HUES6 (cell line): ENCODE data around the gene SEMA3D.

Experiments
- H3K27ac ChIP-seq: 2 replicates; pipeline ENCODE4 v1.7.0; 2013; ENCODE audit warnings: low read depth, mild to moderate bottlenecking, low read length, inconsistent platforms
- H3K27me3 ChIP-seq: 2 replicates; pipeline ENCODE4 v1.6.1; 2013; ENCODE audit warnings: low read length; ENCODE audit not compliant: control insufficient read depth, insufficient read depth
- H3K36me3 ChIP-seq: 2 replicates; pipeline ENCODE4 v1.6.1; 2013; ENCODE audit warnings: low read length; ENCODE audit not compliant: control insufficient read depth, insufficient read depth
- H3K4me1 ChIP-seq: 2 replicates; pipeline ENCODE4 v1.6.1; 2013; ENCODE audit warnings: low read length; ENCODE audit not compliant: control insufficient read depth, insufficient read depth
- H3K4me3 ChIP-seq: 2 replicates; pipeline ENCODE4 v1.5.1; 2013; ENCODE audit warnings: low read depth, low read length
- H3K9ac ChIP-seq: one replicate; pipeline ENCODE4 v1.6.1; 2013; ENCODE audit warnings: mild to moderate bottlenecking, low read length
- H3K9me3 ChIP-seq: 2 replicates; pipeline ENCODE4 v1.6.1; 2013; ENCODE audit warnings: low read depth, low read length; ENCODE audit not compliant: control insufficient read depth, insufficient read depth

Gene SEMA3D

DNA sequence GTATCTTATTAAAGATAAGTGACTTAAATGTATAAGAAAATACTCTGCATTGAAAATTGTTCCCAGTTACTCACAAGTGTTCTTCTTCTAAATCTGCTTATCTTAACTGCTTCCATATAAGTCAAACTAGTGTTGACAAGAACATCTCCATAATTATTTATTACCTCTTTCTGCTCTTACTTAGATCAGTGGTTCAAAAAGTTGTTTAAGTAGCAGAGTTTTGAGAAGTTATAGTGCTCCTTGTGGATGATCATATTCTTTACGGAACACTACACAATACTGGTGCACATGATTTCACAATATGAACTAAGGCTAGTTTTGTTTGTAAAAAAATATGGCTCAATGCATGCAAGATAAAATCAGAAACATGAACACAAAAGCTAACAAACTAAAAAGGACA lies 168.4 kb downstream of the SEMA3D start:
- Histone ChIP-seq H3K9me3 (no peaks in the 10 kb centered on the region), H3K27me3 (no peaks in the 10 kb centered on the region), H3K4me1 (peaks cover 14% of the 10 kb centered on the region), H3K36me3 (no peaks in the 10 kb centered on the region), H3K4me3 (no peak overlapping the region), H3K27ac (no peak overlapping the region), H3K9ac (no peak overlapping the region)

DNA sequence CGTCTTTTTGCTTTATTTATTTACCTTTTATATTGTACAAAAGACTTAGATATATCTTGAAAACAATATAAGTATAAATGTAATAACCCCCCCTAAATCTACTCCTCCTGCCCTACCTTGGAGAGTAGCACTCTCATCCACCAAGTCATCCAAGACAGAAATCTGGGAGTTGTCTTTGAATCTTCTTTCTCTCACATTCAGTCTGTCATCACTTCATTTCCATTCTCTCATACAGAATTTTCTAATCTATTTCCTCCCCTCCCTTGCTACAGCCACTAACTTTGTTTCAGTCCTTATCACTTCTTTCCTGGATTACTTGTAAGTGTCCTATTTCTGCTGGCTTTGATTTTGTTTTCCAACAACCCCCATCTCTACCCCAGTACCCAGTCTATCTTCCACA lies 170.6 kb downstream of the SEMA3D start:
- no peak overlapping the region for H3K27ac ChIP-seq
- peaks cover 14% of the 10 kb centered on the region for H3K4me1 ChIP-seq
- H3K4me3 ChIP-seq: no peak overlapping the region
- H3K36me3 ChIP-seq: no peaks in the 10 kb centered on the region
- H3K9me3 ChIP-seq: no peaks in the 10 kb centered on the region
- no peak overlapping the region for H3K9ac ChIP-seq
- no peaks in the 10 kb centered on the region for H3K27me3 ChIP-seq

DNA sequence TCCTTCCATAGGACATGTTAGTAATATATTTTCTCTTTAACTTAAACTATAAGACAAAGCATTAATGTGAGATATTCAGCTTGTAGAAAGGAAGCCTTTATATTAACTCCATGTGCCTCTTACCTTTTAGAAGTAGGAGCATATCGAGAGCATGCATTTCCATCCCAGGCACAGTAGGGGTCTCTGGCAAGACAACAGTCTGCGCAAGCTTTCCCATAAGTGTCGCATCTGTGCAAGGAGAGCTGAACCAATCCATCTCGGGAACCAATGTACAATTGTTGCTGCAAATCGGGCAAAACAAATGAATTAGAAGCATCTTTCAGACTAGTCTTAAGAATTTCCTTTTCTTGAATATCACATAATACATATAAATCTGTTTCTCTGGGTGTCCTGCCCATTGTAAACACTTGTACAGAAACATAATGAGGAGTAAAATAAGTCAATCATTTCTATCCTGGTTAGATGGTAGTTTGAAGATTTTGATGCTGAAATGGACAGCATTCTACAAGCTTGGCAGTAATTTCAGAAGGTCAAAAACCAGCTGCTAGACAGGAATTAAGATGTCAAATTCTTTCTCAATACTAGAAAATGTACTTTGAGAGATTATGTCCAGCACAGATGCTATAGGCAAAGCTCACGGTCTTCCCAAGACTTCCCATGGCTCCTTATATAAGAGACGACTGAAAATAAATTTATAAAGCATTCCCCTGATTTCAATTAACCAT lies 171.8 kb downstream of the SEMA3D start:
- Histone ChIP-seq H3K9me3 (no peaks in the 10 kb centered on the region), H3K27me3 (no peaks in the 10 kb centered on the region), H3K36me3 (no peaks in the 10 kb centered on the region), H3K9ac (no peak overlapping the region), H3K4me3 (no peak overlapping the region), H3K4me1 (peaks cover 12% of the 10 kb centered on the region), H3K27ac (no peak overlapping the region)

DNA sequence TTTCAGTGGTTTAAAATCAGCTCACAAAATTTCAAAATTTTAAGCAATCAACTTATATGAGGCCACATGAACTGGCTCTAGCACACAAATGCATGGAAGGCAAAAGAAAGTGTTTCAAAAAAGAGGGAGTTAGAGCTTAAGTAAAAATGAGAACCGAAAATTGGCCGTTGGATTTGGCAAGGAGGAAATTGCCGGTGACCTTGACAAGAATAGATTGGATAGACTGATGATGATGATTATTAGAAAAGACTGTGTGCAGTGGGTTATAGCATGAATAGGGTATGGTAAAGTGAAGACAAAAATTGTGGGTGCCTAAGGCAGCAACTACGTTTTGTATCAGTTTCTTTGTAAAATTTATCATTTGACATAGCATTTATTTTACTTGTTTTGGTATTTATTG lies 175.7 kb downstream of the SEMA3D start:
- no peak overlapping the region for H3K9ac ChIP-seq
- no peaks in the 10 kb centered on the region for H3K27me3 ChIP-seq
- no peaks in the 10 kb centered on the region for H3K4me1 ChIP-seq
- no peak overlapping the region for H3K27ac ChIP-seq
- no peaks in the 10 kb centered on the region for H3K36me3 ChIP-seq
- H3K9me3 ChIP-seq: no peaks in the 10 kb centered on the region
- no peak overlapping the region for H3K4me3 ChIP-seq

DNA sequence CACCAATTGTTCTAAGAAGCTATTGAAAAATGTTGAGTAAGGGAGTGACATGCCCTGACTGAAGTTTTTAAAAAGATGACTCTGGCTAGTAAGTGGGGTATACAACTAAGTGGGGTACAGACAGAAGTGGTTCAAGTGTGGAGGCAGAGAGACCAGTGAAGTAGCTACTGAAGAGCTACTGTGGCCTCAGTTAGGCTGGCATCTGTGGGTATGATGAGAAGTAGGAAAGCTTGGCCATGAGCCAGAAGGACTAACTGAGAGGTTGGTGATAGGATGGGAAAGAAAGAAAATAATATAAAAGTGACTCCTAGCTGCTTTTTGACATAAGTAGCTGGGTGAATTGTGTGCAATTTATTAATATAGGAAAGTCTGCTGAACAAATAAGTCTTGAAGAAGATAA lies 176.6 kb downstream of the SEMA3D start:
- no peak overlapping the region for H3K4me3 ChIP-seq
- no peak overlapping the region for H3K9ac ChIP-seq
- no peak overlapping the region for H3K27ac ChIP-seq
- no peaks in the 10 kb centered on the region for H3K4me1 ChIP-seq
- H3K27me3 ChIP-seq: no peaks in the 10 kb centered on the region
- H3K36me3 ChIP-seq: no peaks in the 10 kb centered on the region
- H3K9me3 ChIP-seq: no peaks in the 10 kb centered on the region

DNA sequence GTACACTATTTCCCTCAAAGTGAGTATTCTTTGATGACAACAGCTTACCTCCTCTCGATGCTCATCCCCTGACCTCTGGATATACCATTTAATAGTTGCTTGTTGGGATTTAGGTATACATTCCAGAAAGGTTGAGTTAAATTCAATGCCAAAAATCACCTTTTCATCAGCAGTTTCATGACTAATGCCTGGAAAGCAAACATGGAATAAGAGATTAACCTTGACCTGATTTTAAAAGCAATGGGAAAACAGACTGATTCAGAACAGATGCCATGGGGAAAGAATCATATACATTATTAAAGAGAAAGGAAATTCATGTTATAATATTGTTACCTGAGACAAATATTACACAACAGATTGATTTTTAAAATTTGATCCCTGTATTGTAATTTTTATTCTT lies 180.1 kb downstream of the SEMA3D start:
- Histone ChIP-seq H3K4me1 (peaks cover 1% of the 10 kb centered on the region; the same call in 1 of the 2 replicates), H3K9ac (no peak overlapping the region), H3K27me3 (no peaks in the 10 kb centered on the region), H3K9me3 (no peaks in the 10 kb centered on the region), H3K4me3 (no peak overlapping the region), H3K27ac (no peak overlapping the region), H3K36me3 (no peaks in the 10 kb centered on the region)

DNA sequence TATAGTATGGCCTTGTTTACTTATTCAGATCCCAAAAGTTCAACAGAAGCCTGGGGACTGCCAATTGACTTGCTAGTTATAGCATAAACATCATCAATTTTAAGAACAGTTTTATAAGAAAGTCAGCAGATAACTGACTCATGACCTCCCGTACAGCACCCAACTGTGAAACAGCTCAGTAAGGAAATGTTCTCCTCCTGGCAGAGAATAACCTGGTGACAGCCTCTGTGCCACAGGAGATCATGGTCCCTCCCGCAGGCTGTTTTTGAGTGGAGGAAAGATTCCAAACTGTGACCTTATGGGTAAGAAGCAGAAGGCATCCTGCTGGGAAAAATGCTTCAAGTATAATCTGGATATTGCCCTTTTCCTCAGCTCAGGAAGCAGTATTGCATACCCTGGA lies 182.5 kb downstream of the SEMA3D start:
- no peaks in the 10 kb centered on the region for H3K9me3 ChIP-seq
- H3K4me1 ChIP-seq: peaks cover 23% of the 10 kb centered on the region; the same call in 1 of the 2 replicates
- H3K27ac ChIP-seq: no peak overlapping the region
- no peaks in the 10 kb centered on the region for H3K36me3 ChIP-seq
- no peaks in the 10 kb centered on the region for H3K27me3 ChIP-seq
- no peak overlapping the region for H3K4me3 ChIP-seq
- H3K9ac ChIP-seq: no peak overlapping the region

DNA sequence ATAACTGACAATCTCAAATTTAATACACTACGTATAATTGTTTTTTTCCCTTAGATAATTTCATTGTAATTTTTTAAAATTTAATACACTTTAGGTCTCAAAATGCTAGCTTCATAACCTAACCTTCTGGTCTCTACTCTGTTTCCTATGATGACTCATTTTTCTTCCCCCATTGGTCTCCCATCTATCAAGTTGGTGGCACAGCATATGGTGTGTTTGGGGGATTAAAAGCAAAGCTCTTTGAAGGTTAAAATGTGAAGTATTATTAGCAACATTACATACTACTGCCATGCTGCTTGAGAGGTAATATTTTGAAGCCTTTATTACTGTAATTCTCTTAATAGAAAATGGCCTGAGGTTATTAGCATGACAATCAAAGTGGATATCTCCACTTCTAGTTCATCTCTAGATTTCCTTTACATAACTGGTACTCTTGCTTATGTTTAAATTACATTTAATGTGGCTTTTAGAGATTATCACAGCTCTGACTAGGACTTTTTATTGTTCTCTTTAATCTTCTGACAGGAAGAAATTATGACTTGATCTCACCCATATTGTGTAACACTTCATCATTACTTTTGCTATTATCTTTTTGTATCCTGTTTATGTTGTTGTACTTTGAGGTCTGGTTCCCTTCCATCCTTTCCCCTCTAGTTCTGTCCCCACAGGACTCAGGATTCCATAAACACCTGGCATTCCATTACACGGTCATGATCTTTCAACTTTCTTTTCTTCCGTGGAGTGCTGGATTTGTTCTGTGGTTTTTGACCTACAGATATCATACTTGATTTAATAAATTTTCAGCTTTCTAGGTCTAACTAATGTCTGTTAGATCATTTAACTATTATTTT lies 185.1 kb downstream of the SEMA3D start:
- Histone ChIP-seq H3K4me1 (peaks cover 30% of the 10 kb centered on the region; the same call in 1 of the 2 replicates), H3K27ac (no peak overlapping the region), H3K36me3 (no peaks in the 10 kb centered on the region), H3K9ac (no peak overlapping the region), H3K9me3 (no peaks in the 10 kb centered on the region), H3K4me3 (no peak overlapping the region), H3K27me3 (no peaks in the 10 kb centered on the region)

DNA sequence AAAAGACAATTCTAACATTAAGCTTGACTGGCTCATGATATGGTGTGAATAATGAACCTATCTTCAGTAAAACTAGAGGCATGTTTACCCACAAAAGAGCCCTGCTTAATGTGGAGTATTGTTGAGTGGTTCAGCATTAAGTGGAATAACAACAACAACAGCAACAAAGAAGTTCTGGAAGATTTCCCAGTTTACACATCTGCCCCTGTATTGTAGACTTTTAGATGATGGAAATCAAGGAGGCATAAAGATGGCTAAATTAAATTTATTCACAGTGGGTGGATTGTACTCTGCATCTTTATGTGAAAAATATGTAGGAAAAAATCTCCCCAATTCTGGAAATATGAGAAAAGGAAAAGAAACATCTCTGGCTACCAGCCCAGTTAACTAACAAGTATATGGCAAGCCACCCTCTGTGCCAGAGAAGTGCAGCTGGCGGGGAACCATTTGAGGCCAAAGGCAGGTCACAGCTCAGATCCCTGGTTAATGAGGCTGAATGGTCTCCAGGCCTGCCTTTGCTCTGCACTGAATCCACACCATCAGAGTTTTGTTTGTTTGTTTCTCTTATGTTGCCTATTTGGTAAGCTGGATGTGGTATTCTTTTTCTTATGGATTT lies 186.0 kb downstream of the SEMA3D start:
- no peaks in the 10 kb centered on the region for H3K27me3 ChIP-seq
- H3K9ac ChIP-seq: no peak overlapping the region
- H3K4me1 ChIP-seq: peaks cover 30% of the 10 kb centered on the region; the same call in 1 of the 2 replicates
- H3K4me3 ChIP-seq: no peak overlapping the region
- no peak overlapping the region for H3K27ac ChIP-seq
- H3K9me3 ChIP-seq: no peaks in the 10 kb centered on the region
- no peaks in the 10 kb centered on the region for H3K36me3 ChIP-seq

DNA sequence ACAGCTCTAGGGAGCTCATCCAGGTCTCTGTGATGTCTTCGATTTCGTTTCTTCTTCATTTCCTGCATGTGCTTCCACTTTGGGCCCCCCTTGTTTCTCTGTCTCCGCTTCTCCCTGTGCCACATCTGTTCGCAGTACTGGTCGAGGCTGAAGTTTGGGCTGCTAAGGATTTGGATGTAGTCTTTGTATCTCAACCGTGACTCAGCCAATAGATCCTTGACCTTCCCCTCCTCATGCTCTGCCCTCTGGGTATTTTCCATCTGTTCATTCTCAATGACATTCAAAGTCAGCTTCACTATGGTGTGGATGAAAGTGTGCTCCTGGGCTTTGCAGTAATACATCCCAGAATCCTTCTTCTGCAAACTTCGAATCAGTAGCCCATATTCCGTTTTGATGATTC lies 187.4 kb downstream of the SEMA3D start:
- no peak overlapping the region for H3K4me3 ChIP-seq
- H3K9me3 ChIP-seq: no peaks in the 10 kb centered on the region
- no peak overlapping the region for H3K9ac ChIP-seq
- H3K27ac ChIP-seq: no peak overlapping the region
- H3K4me1 ChIP-seq: peaks cover 30% of the 10 kb centered on the region; the same call in 1 of the 2 replicates
- no peaks in the 10 kb centered on the region for H3K36me3 ChIP-seq
- no peaks in the 10 kb centered on the region for H3K27me3 ChIP-seq

DNA sequence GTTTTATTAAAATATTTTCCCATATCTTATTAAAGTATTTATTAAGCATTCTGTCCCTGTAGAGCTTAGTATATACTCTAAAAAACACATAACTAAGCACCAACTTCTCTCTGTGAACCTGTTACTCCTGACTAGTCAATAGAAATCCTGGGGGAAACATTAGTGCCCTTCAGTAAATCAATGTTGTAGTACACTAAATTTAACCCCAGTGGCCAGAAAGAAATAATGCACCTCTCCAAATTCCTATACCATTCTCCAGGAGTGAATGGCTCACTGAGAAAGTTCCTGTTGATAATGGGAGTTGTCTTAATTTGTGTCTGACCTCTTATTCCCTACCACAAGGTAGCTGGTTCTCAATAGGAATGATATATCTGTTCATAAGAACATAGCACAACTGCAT lies 188.2 kb downstream of the SEMA3D start:
- H3K9ac ChIP-seq: no peak overlapping the region
- no peak overlapping the region for H3K4me3 ChIP-seq
- no peaks in the 10 kb centered on the region for H3K36me3 ChIP-seq
- H3K27ac ChIP-seq: no peak overlapping the region
- no peaks in the 10 kb centered on the region for H3K27me3 ChIP-seq
- H3K9me3 ChIP-seq: no peaks in the 10 kb centered on the region
- peaks cover 30% of the 10 kb centered on the region; the same call in 1 of the 2 replicates for H3K4me1 ChIP-seq
